HG03520 (cell line): Measurements from ENCODE around the gene MYH9.
"Not testable (repeated sequence)": the region's sequence is repeated elsewhere in the genome, so short reads cannot be mapped to it uniquely, and the experiment has no call there.

ENCODE experiments used
- ATAC-seq: cut with Tn5 transposase; IDR thresholded peaks from one replicate; pipeline ENCODE4 v1.9.1; 2021; ENCODE audit warnings: mild to moderate bottlenecking, moderate library complexity; ENCODE audit not compliant: unreplicated experiment

The MYH9 gene

DNA sequence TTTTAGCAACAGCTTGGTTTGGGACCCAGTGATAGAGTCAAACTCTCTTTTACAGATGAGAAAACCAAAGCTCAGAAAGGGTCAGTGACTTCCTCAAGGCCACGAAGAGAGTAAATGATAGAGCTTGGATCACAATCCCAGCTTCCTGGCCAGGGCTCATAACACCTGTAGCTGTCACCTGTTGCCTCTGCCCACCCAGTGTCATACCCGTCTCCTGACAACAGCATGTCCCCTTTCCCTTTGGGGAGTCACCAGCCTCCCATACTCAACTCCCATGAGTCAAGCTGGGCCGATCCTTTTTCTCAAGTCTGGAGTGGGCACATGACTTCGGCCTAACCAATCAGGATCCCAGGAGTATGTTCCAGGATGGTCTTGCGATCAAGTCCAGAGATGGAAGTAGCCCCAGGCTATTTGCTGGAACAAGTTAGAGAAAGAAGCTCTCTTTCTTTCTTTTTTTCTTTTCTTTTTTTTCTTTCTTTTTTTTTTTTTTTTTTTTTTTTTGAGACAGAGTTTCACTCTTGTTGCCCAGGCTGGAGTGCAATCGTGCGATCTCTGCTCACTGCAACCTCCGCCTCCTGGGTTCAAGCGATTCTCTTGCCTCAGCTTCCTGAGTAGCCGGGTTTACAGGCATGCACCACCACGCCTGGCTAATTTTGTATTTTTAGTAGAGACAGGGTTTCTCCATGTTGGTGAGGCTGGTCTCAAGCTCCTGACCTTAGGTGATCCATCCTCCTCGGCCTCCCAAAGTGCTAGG, 27.8 kb upstream of the MYH9 start:
- no peak for ATAC-seq

DNA sequence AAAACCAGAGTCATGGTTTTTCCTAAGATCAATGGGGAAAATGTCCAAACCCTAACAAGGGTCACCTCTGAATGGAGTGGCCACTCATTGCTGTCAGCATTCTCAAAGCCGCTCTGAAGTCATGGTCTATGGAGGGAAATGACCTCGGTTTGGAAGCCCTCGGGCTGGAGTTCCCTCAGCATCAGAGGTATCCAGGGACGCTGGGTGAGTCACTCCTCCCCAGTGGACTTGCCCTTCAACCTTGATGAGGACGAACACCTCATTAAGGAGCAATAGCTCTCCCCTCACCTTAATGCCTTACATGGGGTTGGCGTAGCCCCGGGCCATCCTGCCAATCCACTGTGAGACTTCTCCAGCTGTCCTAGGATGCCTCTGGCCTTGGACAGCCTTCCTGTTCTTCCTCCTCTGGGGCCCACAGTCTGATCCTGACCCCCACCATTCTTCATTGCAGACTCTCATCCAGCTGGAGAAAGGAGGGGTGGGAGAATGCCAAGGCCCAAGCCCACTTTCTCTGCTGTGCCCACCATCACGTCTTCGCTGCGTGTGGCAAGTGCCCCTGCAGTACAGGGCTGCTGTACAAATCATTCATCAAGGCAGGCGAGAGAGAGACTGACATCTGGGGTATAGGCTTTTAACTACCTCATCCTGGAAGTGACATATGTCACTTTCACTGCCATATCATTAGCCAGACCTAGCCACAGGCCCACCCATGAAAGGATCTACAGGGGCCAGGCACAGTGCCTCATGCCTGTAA, 25.4 kb upstream of the MYH9 start:
- no peak for ATAC-seq

DNA sequence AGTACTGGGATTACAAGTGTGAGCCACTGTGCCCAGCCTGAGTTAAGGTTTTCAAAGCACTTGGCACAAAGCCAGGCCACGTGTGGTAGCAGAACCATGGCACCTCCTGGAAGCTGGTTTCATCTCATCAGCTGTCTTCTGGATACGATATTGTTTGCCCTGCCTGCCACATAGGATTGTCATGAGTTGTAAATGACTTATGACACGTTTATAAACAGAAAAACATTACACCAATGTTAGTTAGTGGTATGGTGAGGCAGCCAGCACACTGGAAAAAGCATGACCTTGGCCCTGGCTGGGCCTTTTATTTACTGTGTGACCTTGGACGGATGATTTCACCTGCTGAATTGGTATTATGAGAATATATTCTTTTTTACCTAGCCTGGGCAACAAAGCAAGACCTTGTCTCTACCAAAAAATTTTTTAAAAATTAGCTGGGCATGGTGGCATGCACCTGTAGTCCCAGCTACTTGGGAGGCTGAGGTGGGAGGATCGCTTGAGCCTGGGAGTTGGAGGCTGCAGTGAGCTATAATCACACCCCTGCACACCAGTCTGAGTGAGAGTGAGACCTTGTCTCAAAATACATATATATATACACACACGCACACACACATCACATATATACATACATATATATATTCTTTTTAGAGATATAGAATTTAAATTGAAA, 24.0 kb upstream of the MYH9 start:
- ATAC-seq = no peak

DNA sequence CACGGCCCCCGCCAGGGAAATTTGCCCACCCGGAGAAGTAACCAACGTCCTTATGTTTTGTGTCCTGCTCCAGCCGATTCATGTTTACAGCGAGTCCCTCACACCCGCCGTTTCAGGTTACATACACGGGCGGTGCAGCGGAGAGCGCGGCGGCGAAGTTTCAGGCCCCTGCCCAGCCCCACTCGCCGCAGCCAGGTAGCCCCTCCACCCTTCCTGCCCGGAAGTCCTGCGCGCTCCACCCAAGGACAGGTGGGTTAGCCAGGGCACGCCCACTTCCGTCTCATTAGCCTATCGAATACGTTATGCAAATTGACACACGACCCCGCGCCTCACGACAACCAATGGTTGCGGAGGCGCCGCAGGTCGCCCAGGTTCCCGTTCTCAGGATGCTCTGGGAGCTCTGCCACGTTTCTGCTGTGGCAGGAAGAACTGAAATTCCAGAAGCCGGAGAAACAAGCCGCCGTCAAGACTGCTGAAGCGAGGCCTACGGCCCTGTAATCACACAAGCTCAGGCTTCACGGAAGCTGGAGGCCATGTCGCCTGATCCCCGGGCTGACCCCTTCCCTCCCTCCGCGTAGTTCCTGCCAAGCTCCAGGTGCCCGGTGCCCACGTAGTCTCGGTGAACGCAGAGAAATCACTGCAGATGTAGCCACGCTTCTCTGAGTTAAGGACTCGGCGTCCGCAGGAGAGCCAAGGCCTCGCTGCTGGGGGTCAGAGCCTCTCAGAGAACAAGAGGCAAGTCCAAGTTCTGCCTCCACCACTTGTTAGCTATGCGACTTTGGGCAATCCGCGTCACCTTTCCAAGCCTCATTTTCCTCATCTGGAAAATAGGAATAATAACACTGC, 22.4 kb upstream of the MYH9 start:
- no peak for ATAC-seq

DNA sequence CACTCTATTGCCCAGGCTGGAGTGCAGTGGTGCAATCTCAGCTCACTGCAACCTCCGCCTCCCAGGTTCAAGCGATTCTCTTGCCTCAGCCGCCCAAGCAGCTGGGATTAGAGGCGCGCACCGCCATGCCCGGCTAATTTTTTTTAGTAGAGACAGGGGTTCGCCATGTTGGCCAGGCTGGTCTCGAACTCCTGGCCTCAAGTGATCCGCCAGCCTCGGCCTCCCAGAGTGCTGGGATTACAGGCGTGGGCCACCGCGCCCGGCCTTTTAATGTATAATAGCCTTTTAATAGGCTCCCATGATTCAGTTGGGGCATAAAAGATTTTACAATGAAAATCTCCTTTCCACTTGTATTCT, 21.8 kb upstream of the MYH9 start:
- ATAC-seq = not testable (repeated sequence)

DNA sequence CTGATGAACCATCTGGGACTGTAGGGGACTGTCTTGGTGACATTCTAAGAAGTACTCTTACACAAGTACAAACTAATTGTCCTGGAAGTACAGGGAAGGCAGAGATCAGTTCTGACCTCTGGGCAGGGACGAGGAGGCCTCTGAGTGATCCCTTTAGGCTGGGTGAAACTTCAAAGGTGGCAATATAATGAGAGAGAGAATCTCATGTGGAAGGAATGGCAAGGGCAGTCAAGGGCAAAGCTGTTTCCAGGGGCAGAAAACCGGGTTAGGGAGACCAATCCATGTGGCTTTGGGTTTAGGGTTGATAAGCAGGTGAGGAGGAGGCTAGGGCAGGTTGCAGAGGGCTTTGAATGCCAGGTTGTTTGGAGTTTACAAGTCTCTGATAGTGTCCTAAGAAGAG, 21.3 kb upstream of the MYH9 start:
- no peak for ATAC-seq

DNA sequence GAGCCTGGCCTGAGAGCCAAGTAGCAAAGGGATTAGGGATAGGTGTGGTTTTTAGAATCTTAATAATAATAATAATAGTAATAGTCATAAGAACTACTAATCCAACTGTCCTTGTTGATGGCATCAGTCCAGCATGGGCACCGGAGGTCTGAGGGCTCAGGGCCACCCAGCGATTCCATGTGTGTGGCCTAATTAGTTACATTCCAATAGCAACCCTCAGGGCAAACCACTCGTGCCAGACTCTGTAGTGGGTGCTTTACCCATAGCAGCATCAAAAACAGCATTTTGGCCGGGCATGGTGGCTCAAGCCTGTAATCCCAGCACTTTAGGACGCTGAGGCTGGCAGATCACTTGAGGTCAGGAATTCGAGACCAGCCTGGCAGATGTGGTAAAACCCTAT, 19.0 kb upstream of the MYH9 start:
- ATAC-seq = no peak

DNA sequence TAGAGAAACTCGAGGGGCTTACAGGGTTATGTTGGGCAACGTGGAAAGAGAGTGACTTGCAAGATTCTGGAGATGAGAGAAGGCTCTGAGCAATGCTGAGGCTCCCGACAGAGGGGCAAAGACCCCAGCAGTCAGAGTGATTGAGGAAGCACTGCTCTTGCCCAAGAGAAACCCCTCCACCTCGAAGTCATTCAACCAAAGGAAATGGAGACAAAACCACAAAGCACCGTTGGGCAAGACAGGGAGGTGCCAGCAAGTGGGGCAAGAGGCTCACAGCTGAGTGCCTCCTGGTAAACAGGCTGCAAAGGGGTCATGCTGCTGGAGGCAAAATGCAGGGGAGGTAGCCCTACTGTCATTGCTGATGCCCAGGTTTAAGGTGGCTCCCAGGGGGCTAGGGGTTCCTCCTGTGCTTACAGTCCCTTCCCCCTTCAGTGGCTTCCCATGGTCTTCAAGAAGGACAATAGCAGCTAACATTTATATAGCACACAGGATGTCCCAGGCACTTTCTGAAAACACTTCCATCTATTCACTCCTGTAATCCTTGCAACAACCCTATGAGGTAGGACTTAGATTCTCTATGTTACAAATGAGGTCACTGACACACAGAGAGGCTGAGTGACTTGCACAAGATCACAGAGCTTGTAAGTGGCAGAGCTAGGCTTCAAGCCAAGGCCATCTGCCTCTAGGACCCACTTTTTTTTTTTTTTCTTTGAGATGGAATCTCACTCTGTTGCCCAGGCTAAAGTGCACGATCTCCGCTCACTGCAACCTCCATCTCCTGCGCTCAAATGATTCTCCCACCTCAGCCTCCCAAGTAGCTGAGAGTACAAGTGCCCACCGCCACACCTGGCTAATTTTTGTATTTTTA, 18.1 kb upstream of the MYH9 start:
- no peak for ATAC-seq

DNA sequence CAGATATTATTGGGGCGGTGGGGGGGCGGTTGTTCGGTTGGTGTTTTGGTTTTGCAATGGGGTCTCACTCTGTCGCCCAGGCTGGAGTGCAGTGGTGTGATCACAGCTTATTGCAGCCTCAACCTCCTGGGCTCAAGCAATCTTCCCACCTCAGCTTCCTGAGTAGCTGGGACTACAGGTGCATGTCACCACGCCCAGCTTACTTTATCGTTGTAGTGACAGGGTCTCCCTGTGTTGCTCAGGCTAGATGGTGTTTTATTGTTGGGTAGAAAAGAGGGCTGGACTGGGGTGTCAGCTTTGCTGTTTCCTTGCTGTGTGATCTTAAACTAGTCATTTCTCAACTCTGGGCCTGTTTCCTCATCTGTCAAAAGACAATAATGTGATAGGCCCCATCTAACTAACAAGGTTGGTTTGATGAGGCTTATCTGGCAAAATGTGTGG, 17.5 kb upstream of the MYH9 start:
- ATAC-seq = no peak

DNA sequence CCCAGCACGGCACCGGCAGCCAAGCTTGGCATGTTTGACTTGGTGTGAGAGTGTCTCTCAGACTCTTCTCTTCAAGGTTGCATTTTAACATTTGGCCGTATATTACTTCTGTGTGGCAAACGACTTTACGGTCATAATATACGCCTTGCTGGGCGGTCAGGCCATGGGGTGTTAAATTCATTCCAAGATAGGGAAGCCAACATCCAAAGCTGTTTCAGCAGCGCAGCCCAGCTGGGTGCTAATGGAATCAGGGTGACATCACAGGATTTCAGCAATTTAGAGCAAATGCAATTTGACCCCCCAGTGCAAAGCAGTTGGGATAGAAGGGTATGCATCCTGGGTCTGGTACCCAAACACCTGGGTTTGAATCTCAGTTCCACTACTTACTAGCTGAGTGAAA, 16.7 kb upstream of the MYH9 start:
- ATAC-seq = no peak

DNA sequence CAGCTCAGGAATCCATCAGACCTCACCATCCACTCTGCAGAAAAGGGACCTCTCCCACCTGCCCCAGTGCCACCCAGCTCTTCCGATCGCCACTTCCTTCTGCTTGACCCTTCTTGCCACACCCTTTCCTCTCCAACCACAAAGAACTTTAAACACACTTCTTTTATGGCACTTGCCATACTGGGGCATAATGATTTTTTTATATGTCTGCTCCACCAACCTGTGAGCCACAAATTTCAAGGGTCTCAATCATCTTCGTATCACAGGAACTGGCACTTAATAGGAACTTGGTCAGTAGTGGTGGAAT, 11.7 kb upstream of the MYH9 start:
- ATAC-seq = no peak

DNA sequence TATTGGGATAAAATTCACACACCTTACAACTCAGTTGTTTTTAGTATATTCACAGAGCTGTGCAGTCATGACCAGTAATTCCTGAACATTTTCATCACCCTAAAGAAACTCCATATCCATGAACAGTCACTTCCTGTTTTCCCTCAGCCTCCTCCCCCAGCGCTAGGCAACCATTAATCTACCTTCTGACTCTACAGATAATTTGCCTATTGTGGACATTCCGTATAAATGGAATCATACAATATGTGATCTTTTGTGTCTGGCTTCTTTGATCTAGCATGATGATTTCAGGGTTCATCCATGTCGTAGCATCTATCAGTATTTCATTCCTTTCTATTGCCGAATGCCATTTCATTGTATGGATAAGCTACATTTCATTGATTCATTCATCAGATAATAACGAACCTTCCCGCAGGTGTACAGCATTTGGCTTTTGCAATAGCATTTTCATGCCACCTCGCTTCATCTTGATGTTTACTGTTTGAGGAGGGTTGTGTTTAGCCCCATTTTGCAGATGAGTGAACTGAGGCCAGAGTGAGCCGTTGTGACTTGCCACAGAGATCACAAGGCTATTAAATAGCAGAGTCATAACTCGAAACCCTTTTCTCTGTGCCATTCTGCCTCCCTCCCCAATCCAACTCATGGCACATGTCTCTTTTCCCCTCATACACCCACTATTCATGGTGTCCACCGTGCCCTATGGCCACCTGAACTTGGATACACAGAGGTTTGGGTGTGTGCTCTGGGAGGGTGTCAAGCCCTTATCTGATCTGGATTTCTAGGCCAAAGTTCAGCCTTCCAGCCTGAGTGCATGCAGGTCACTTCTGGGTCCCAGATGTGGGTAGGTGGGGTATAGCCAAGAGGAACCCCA, 11.1 kb upstream of the MYH9 start:
- no peak for ATAC-seq

DNA sequence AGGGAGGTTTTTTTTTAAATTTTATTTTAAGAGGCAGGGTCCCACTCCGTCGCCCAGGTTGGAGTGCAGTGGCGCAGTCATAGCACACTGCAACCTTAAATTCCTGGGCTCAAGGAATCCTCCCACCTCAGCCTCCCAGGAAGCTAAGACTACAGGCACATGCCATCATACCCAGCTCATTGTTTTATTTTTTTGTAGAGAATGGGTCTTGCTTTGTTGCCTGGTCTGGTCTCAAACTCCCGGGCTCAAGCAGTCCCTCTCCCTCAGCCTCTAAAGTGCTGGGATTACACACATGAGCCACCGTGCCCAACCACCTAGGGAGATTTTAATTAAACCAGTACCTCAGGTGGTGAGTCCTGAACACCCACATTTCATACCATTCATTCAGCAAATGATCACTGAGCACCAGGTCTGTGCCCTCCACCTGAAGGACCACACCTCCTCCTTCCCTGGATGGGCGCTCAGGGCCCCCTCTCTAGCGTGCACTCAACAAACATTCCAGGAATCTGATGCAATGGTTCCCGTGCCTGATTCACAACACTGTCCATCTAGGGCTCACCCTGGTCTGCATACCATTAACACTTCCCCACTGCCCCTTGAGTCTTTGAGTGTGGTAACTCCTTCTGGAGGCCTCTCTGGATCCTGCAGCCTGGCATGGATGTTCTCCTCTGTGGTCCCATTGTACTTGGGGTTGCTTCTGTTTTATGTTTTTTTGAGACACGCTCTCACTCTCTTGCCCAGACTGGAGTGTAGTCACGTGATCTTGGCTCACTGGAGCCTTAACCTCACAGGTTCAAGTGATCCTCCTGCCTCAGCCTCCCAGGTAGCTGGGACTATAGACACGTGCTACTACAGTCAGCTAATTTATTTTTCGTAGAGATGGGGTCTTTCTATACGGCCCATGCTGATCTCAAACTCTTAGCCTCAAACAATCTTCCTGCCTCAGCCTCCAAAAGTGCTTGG, 9.6 kb upstream of the MYH9 start:
- ATAC-seq = no peak

DNA sequence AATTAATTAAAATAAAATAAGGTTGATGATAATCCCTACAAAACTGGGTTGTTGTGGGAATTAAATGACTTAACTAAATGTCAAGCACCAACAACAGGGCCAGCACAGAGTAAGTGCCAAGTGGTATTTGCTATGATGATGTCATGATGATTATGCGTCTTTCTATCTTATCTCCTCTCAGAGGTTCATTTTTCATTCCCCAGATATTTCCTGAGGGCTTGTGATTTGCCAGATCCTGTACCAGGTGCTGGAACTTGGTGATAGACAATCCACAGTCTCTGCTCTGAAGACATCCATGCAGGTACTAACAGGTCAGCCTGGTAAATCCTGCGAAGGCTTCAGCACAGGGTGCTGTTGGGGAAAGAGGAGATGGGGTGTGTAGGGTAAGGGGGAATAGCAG, 8.1 kb upstream of the MYH9 start:
- ATAC-seq = no peak

DNA sequence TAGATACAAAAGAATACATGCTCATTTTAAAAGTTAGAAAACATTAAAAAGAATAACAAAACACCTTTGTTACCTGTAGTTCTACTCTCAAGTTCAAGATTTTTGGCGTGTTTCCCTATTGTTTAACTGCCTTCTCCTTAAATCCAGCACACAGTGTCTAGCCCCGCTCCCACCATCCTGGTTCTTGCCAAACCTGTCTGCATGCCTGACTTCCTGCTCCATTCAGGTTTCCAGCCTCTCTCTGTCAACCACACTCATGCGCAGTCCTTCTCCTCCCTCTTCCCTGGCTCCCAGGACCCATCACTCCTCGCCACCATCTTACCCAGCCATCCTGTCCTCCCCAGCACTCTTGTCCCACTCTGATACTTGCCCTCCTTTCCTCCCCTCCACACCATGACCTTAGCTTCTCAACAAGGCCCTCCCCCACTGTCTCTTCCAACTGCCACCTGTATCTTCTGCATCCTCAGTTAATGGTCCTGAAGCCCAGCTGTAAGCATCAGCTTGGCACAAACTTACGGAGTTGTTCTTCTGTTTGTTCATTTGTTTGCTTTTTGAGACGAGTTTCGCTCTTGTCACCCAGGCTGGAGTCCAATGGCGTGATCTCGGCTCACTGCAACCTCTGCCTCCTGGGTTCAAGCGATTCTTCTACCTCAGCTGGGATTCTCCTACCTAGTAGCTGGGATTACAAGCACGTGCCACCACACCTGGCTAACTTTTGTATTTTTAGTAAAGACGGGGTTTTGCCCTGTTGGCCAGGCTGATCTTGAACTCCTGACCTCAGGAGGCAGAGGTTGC, 7.5 kb upstream of the MYH9 start:
- ATAC-seq = no peak

DNA sequence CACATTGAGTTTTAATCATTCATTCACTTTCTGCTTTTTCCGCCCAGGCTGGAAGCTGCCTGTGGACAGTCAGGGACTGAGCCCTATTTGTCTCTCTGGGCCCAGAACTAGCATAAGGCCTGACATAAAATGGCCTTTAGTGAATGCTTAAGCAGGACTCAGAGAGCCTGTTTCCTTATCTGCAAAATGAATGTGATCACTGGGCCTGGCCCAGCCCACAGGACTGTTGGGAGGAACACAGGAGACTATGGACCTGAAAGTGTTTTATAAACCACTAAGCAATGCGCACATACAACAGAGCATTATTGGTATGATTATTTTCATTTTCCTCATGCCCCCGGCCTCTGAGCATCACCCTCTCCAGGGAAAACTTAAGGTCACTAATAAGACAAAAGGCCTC, 3.9 kb upstream of the MYH9 start:
- ATAC-seq = no peak

DNA sequence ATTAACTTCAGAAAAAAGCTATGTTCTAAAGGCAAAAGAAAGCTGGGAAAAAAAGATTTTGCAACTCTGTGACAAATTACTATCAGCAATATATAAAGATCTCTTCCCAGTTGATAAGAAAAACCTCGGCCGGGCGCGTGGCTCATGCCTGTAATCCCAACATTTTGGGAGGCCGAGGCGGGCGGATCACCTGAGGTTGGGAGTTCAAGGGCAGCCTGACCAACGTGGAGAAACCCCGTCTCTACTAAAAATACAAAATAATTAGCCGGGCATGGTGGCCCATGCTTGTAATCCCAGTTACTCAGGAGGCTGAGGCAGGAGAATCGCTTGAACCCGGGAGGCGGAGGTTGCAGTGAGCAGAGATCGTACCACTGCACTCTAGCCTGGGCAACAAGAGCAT, 1.4 kb upstream of the MYH9 start:
- ATAC-seq = not testable (repeated sequence)

DNA sequence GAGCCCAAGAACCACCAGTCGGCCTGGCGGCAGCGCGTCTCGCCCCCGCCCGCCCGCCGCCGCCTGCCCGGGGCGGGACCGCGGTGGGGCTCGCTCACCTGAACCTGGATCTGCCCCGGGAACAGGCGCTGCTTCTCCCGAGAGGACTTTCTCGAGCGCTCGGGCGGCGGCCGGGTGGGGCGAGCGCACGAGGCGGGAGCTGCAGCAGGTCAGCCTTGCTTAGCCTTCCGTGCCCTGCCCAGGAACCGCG, 133 bp downstream of the MYH9 start:
- ATAC-seq = no peak
